HEK293T (cell line): ENCODE results near the gene ZNF331.

Source experiments
- CTCF ChIA-PET: fragments of 350-600 bp; formaldehyde crosslinking; extraction: SDS; loops from one replicate; lab custom pipeline; 2021; ENCODE audit warnings: antibody characterized with exemption, inconsistent platforms; lab: Yijun Ruan, JAX
- POLR2A ChIA-PET: fragments of 350-600 bp; formaldehyde crosslinking; extraction: SDS; loops from one replicate; lab custom pipeline; 2020; ENCODE audit warnings: antibody characterized with exemption, inconsistent platforms; lab: Yijun Ruan, JAX
- DNase-seq: peaks from one replicate; pipeline ENCODE4 v3.0.0; 2012; ENCODE audit warnings: mixed read lengths; ENCODE audit errors: extremely low spot score
- ARNT ChIP-seq: fragments of 450-650 bp; IDR thresholded peaks from 2 replicates; pipeline ENCODE4 v1.6.1; 2017; ENCODE audit warnings: mild to moderate bottlenecking
- BHLHE40 ChIP-seq: fragments of 450-650 bp; IDR thresholded peaks from 2 replicates; pipeline ENCODE4 v1.6.1; 2016; ENCODE audit warnings: mild to moderate bottlenecking, moderate library complexity, borderline replicate concordance
- CTBP1 ChIP-seq: fragments of 450-650 bp; IDR thresholded peaks from 2 replicates; pipeline ENCODE4 v1.6.1; 2016; ENCODE audit warnings: borderline replicate concordance
- ELF4 ChIP-seq: fragments of 450-650 bp; IDR thresholded peaks from 2 replicates; pipeline ENCODE4 v1.6.1; 2017; ENCODE audit warnings: antibody characterized with exemption
- FOXA1 ChIP-seq: fragments of 450-650 bp; IDR thresholded peaks from 2 replicates; pipeline ENCODE4 v1.6.1; 2016; ENCODE audit warnings: mild to moderate bottlenecking
- FOXK2 ChIP-seq: fragments of 450-650 bp; IDR thresholded peaks from 2 replicates; pipeline ENCODE4 v1.6.1; 2016; ENCODE audit warnings: mild to moderate bottlenecking
- FOXM1 ChIP-seq: fragments of 450-650 bp; IDR thresholded peaks from 2 replicates; pipeline ENCODE4 v1.6.1; 2017; ENCODE audit warnings: mild to moderate bottlenecking, borderline replicate concordance
- HDGF ChIP-seq: fragments of 450-650 bp; IDR thresholded peaks from 2 replicates; pipeline ENCODE4 v1.6.1; 2017; ENCODE audit warnings: antibody characterized with exemption, borderline replicate concordance
- L3MBTL2 ChIP-seq: fragments of 450-650 bp; conservative IDR thresholded peaks from 2 replicates; pipeline ENCODE4 v1.6.1; 2016; ENCODE audit warnings: mild to moderate bottlenecking
- LEF1 ChIP-seq: fragments of 450-650 bp; IDR thresholded peaks from 2 replicates; pipeline ENCODE4 v1.6.1; 2017; ENCODE audit warnings: mild to moderate bottlenecking, borderline replicate concordance
- NFRKB ChIP-seq: fragments of 450-650 bp; IDR thresholded peaks from 2 replicates; pipeline ENCODE4 v1.6.1; 2016; ENCODE audit warnings: mild to moderate bottlenecking, moderate library complexity
- PKNOX1 ChIP-seq: fragments of 450-650 bp; IDR thresholded peaks from 2 replicates; pipeline ENCODE4 v1.6.1; 2016
- SP1 ChIP-seq: fragments of 450-650 bp; IDR thresholded peaks from 2 replicates; pipeline ENCODE4 v1.6.1; 2017
- SUZ12 ChIP-seq: fragments of 450-650 bp; IDR thresholded peaks from 2 replicates; pipeline ENCODE4 v1.6.1; 2016; ENCODE audit warnings: mild to moderate bottlenecking
- TARDBP ChIP-seq: fragments of 450-650 bp; IDR thresholded peaks from 2 replicates; pipeline ENCODE4 v1.6.1; 2016
- ZNF384 ChIP-seq: fragments of 450-650 bp; IDR thresholded peaks from 2 replicates; pipeline ENCODE4 v1.6.1; 2016

The ZNF331 gene

DNA sequence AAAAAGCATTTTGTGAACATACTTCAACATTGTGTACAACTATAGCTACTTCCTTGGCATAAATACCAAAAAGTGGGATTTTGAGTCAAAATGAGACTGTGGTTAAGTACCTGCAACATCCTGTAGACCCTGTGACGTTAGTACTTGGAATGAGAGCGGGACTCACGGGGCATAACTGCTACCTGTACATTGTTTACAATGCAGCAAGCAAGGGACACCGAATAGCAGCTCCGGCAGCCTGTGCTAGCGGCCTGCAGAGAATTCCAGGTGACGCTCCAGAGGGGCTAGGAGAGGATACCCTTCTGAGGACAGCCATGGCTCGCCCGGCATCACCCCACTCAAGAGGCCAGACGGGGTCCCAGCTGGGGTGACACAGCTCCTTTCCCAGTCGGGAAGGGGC, 824 bp upstream of the ZNF331 start:
- TF ChIP-seq FOXK2, result no peak
- TF ChIP-seq FOXM1, result no peak
- TF ChIP-seq SUZ12, result no peak
- TF ChIP-seq FOXA1, result no peak
- TF ChIP-seq ARNT, result no peak
- TF ChIP-seq BHLHE40, result no peak
- no peak for TF ChIP-seq PKNOX1
- no peak for TF ChIP-seq LEF1
- TF ChIP-seq ELF4, result no peak
- no peak for TF ChIP-seq TARDBP
- TF ChIP-seq L3MBTL2, result no peak
- no peak for TF ChIP-seq CTBP1
- ChIA-PET POLR2A (interaction anchor here (1.4 kb wide), 1 partner anchor 16 kb away, joined by 6 read pairs; no protein-coding TSS in a partner anchor), CTCF (no interaction called here)
- no peak for DNase-seq

DNA sequence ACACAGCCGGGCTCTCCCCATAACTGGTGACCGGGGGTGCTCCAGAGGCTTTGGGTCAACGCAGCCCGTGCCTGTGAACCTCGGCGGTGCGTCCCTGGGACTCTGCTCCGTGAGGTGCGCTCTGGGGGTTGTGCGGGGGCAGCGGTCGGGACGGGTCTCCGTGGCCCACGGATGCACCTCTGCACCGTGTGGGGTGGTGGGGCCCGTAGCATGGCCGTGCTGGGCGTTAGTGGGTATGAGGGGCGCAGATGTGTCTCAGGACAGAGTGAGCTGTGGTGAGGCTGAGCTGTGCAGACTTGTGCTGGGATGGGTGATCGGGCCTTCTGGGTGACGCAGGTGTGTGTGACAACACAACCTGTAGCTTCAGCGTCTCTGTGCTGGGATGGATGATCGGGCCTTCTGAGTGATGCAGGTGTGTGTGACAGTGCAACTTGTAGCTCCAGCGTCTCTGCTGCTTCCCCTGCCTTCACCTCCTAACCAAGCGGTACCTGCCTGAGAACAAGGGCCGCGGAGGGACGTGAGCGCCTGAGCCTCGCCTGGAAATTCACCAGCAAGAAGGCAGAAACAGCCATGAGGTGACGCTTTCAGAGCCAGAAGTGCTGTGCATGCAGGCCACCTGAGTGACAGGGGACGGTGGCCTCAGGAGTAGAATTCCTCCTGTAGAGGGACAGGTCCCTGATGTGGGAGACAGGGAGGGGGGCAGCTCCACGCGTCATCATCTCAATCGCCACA, 599 bp downstream of the ZNF331 start:
- TF ChIP-seq TARDBP (no peak), PKNOX1 (no peak), L3MBTL2 (no peak), LEF1 (no peak), HDGF (no peak), ELF4 (no peak), ARNT (no peak), CTBP1 (no peak), NFRKB (no peak), SP1 (no peak), BHLHE40 (no peak), FOXA1 (no peak), FOXK2 (no peak), ZNF384 (no peak), SUZ12 (no peak)
- no peak for DNase-seq
- CTCF ChIA-PET, result no interaction called here
- POLR2A ChIA-PET, result interaction anchor here (0.6 kb wide), 1 partner anchor 22 kb away, joined by 3 read pairs; no protein-coding TSS in a partner anchor

GRCh38 chr19:53540091-53540490, 2.1 kb downstream of the ZNF331 start:
- no peak for TF ChIP-seq HDGF
- no peak for TF ChIP-seq ZNF384
- TF ChIP-seq LEF1, result no peak
- no peak for TF ChIP-seq FOXA1
- no peak for TF ChIP-seq FOXM1
- no peak for TF ChIP-seq PKNOX1
- TF ChIP-seq SUZ12, result no peak
- no peak for TF ChIP-seq TARDBP
- TF ChIP-seq BHLHE40, result no peak
- TF ChIP-seq ELF4, result no peak
- no peak for TF ChIP-seq CTBP1
- ChIA-PET CTCF (no interaction called here), POLR2A (no interaction called here)
- DNase-seq, result no peak

DNA sequence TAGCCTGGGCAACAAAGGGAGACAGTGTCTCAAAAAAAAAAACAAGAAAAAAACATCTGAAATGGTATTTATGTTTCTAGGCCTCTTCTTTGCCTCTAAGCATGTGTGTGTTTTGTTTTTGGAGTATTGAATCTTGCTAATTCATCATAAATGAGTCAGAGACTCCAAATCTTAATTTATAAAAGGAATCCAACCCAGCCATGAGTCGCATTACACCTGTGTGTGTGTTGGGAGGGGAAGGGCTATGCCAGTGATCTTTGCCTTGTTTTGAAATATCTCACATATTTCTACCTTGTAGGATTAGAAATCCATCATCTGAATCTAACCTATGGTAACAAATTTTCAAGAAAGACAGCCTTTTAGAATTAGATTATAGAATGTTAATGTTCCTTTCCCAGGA, 4.0 kb downstream of the ZNF331 start:
- CTCF ChIA-PET, result no interaction called here
- no peak for DNase-seq
- TF ChIP-seq HDGF (no peak), LEF1 (no peak), SUZ12 (no peak), L3MBTL2 (no peak)
- POLR2A ChIA-PET, result no interaction called here

GRCh38 chr19:53545271-53546065, 7.5 kb downstream of the ZNF331 start:
- no peak for DNase-seq
- ChIA-PET CTCF (no interaction called here), POLR2A (no interaction called here)
- no peak for TF ChIP-seq HDGF
- no peak for TF ChIP-seq ZNF384
- no peak for TF ChIP-seq PKNOX1
- no peak for TF ChIP-seq FOXA1
- no peak for TF ChIP-seq BHLHE40
- no peak for TF ChIP-seq L3MBTL2
- no peak for TF ChIP-seq FOXK2
- TF ChIP-seq TARDBP, result no peak
- TF ChIP-seq ELF4, result no peak
- TF ChIP-seq LEF1, result no peak
- TF ChIP-seq SUZ12, result no peak
- no peak for TF ChIP-seq ARNT
- no peak for TF ChIP-seq FOXM1
- no peak for TF ChIP-seq NFRKB
- TF ChIP-seq CTBP1, result no peak
- TF ChIP-seq SP1, result no peak
